Measurements from ENCODE around the gene GNAQ. TPM values are rescaled to one million over a fixed set of nuclear protein-coding genes. Genes with fewer than 3 reads are reported as not detected.

The GNAQ gene
- total RNA-seq, 1 donor from 2014 or later: 46.9 TPM

DNA sequence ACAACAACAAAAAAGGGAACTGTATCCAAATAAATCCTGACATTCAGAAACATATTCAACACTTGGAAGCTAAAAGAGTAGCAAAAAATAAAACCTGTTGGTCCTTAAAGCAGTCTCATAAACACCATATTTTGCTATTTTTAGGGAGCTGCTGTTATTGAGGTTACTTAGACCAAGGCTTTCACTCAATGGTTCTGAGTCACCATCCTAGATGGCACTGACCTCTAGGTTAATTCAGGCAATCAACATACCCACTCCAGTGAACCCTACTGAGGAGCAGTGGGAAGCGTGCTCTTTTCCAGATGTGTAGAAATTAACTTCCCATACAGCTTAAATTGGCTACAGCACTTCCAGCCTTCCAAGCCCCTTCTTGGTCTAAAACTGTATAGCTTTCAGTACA is 5.2 kb downstream of the GNAQ start:
- Mint-ChIP-seq H3K27me3 (ENCODE audit: low read depth) (no peaks in the 10 kb centered on the region), H3K4me1 (peaks cover 29% of the 10 kb centered on the region), H3K27ac (no peak overlapping the region), H3K9me3 (no peaks in the 10 kb centered on the region), H3K4me3 (no peak overlapping the region), H3K36me3 (no peaks in the 10 kb centered on the region)
- TF ChIP-seq CTCF (IDR thresholded peaks at IDR 0.05; ENCODE audit: unreplicated experiment): no peak
- no peak for DNase-seq (ENCODE audit: low spot score in 2 of 2, unreplicated experiment in 2 of 2)

DNA sequence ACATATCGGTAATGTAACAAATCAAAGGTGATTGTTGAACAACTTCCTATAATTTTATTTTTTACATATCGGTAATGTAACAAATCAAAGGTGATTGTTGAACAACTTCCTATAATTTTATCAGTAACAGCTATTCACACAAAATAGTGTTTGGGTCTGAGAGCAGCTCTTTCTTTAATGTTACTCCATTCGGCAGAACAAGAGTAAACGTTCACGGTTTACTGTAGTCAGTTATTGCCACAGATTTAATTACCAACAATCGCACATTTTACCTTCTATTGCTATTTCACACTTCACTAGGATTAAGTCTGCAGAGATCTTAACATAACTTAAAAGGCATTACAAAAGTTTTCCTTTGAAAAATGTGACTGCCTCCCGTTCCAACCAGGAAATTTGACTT is 6.4 kb downstream of the GNAQ start:
- Mint-ChIP-seq H3K36me3 (no peaks in the 10 kb centered on the region), H3K4me1 (peaks cover 25% of the 10 kb centered on the region), H3K9me3 (no peaks in the 10 kb centered on the region), H3K27me3 (ENCODE audit: low read depth) (no peaks in the 10 kb centered on the region), H3K27ac (no peak overlapping the region), H3K4me3 (no peak overlapping the region)
- no peak for TF ChIP-seq CTCF (IDR thresholded peaks at IDR 0.05; ENCODE audit: unreplicated experiment)
- DNase-seq (ENCODE audit: low spot score in 2 of 2, unreplicated experiment in 2 of 2): no peak

GRCh38 chr9:78023003-78023741 is 8.4 kb downstream of the GNAQ start:
- Mint-ChIP-seq H3K4me1 (peaks cover 10% of the 10 kb centered on the region), H3K9me3 (no peaks in the 10 kb centered on the region), H3K27ac (no peak overlapping the region), H3K36me3 (no peaks in the 10 kb centered on the region), H3K27me3 (ENCODE audit: low read depth) (no peaks in the 10 kb centered on the region), H3K4me3 (no peak overlapping the region)
- no peak for TF ChIP-seq CTCF (IDR thresholded peaks at IDR 0.05; ENCODE audit: unreplicated experiment)
- DNase-seq (ENCODE audit: low spot score in 2 of 2, unreplicated experiment in 2 of 2): no peak

GRCh38 chr9:78021697-78022096 is 9.9 kb downstream of the GNAQ start:
- TF ChIP-seq CTCF (IDR thresholded peaks at IDR 0.05; ENCODE audit: unreplicated experiment): no peak
- Mint-ChIP-seq H3K27ac (no peak overlapping the region), H3K27me3 (ENCODE audit: low read depth) (no peaks in the 10 kb centered on the region), H3K4me1 (peaks cover 13% of the 10 kb centered on the region), H3K36me3 (no peaks in the 10 kb centered on the region), H3K4me3 (no peak overlapping the region), H3K9me3 (no peaks in the 10 kb centered on the region)
- no peak for DNase-seq (ENCODE audit: low spot score in 2 of 2, unreplicated experiment in 2 of 2)

DNA sequence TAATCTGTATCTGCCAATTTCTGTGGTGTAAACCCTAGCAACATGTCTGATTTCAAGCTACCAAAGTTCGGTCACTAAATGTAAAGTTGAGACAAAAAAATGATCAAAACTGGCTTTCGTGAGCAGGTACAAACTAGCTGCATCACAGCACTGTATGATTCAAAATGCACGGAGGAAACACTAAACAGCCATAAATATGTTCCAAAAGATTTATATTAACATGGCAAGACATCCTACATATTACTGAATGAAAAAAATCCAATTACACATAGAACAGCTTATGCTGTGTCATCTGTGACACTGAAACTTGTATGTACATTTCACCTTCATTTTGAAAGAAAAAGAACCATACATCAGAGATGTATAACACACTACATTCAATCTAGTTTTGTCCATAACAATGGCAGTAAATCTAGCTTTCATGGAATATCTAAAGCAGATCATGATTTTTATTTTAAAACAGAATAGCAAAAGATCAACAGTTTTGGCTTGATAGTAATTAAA is 14.4 kb downstream of the GNAQ start:
- Mint-ChIP-seq H3K4me1 (peaks cover 12% of the 10 kb centered on the region), H3K27ac (no peak overlapping the region), H3K36me3 (no peaks in the 10 kb centered on the region), H3K27me3 (ENCODE audit: low read depth) (no peaks in the 10 kb centered on the region), H3K4me3 (no peak overlapping the region), H3K9me3 (no peaks in the 10 kb centered on the region)
- no peak for TF ChIP-seq CTCF (IDR thresholded peaks at IDR 0.05; ENCODE audit: unreplicated experiment)
- DNase-seq (ENCODE audit: low spot score in 2 of 2, unreplicated experiment in 2 of 2): no peak
